Measurements from ENCODE around the gene HMCN2. TPM values are rescaled to one million over a fixed set of nuclear protein-coding genes. Genes with fewer than 3 reads are reported as not detected.
A peak's percentile ranks its signal among the peaks of the same experiment; 100 is the strongest.

The HMCN2 gene
- total RNA-seq, 1 experiment from 2014 or later = 5.6 TPM

- no peak for TF ChIP-seq NFYB (CRISPR knock-in tag; conservative IDR thresholded peaks at IDR 0.05; ENCODE audit: low read depth)
These were observed 47.7 kb upstream of the HMCN2 start (continued) for GRCh38 chr9:130217838-130218237.

- TF ChIP-seq HMGA2 (CRISPR knock-in tag; IDR thresholded peaks at IDR 0.05) = no peak
- TF ChIP-seq FOXP4 (CRISPR knock-in tag; IDR thresholded peaks at IDR 0.05) = no peak
- no peak for TF ChIP-seq SP1 (CRISPR knock-in tag; conservative IDR thresholded peaks at IDR 0.05)
- no peak for TF ChIP-seq ZSCAN18 (CRISPR knock-in tag; IDR thresholded peaks at IDR 0.05)
- no peak for TF ChIP-seq OVOL2 (CRISPR knock-in tag; IDR thresholded peaks at IDR 0.05; ENCODE audit: borderline replicate concordance)
- no peak for TF ChIP-seq NFYB (CRISPR knock-in tag; conservative IDR thresholded peaks at IDR 0.05; ENCODE audit: low read depth)
- TF ChIP-seq ZNF512 (CRISPR knock-in tag; IDR thresholded peaks at IDR 0.05; ENCODE audit: borderline replicate concordance) = no peak
- TF ChIP-seq MYBL2 (CRISPR knock-in tag; IDR thresholded peaks at IDR 0.05) = no peak
- ATAC-seq = no peak
These were observed 45.9 kb upstream of the HMCN2 start for GRCh38 chr9:130219661-130220096.

GRCh38 chr9:130220352-130220751 lies 45.2 kb upstream of the HMCN2 start:
- CTCF ChIA-PET = interaction anchor here (0.5 to 3.6 kb wide), 12 partner anchors 10 to 374 kb away, joined by 3 to 17 read pairs (median 3); no protein-coding TSS in a partner anchor
- H3K27ac Mint-ChIP-seq = peak overlapping the region; percentile 25; the same call in 1 of the 2 replicates
- POLR2A ChIA-PET = interaction anchor here (0.6 to 0.9 kb wide), 2 partner anchors 46 to 47 kb away, joined by 3 read pairs; no protein-coding TSS in a partner anchor
- no peak overlapping the region for H3K4me3 Mint-ChIP-seq
- no peaks in the 10 kb centered on the region for H3K9me3 Mint-ChIP-seq
- TF ChIP-seq E2F4 (CRISPR knock-in tag; IDR thresholded peaks at IDR 0.05; ENCODE audit: borderline replicate concordance, low read depth) (no peak), CREM (CRISPR knock-in tag; IDR thresholded peaks at IDR 0.05) (no peak), CTCF (IDR thresholded peaks at IDR 0.05) (no peak), ESRRA (CRISPR knock-in tag; IDR thresholded peaks at IDR 0.05; ENCODE audit: borderline replicate concordance) (no peak)
- peaks cover 2% of the 10 kb centered on the region; the same call in 1 of the 2 replicates for H3K4me1 Mint-ChIP-seq
- H3K27me3 Mint-ChIP-seq (ENCODE audit: low read depth) = no peaks in the 10 kb centered on the region
- ATAC-seq = peak; percentile 68
- DNase-seq (ENCODE audit: low spot score) = no peak
- peaks cover 10% of the 10 kb centered on the region for H3K36me3 Mint-ChIP-seq

More at GRCh38 chr9:130219661-130220096, 45.9 kb upstream of the HMCN2 start:
- H3K9me3 Mint-ChIP-seq = no peaks in the 10 kb centered on the region
- no peak overlapping the region; the same call in 1 of the 2 replicates for H3K27ac Mint-ChIP-seq
- H3K27me3 Mint-ChIP-seq (ENCODE audit: low read depth) = no peaks in the 10 kb centered on the region
- no peak overlapping the region for H3K4me3 Mint-ChIP-seq
- DNase-seq (ENCODE audit: low spot score) = no peak
- CTCF ChIA-PET = interaction anchor here (0.6 to 3.6 kb wide), 11 partner anchors 10 to 117 kb away, joined by 3 to 17 read pairs (median 3); no protein-coding TSS in a partner anchor
- H3K36me3 Mint-ChIP-seq = peaks cover 7% of the 10 kb centered on the region
- peaks cover 9% of the 10 kb centered on the region for H3K4me1 Mint-ChIP-seq
- POLR2A ChIA-PET = interaction anchor here (0.9 kb wide), 1 partner anchor 45 kb away, joined by 3 read pairs; no protein-coding TSS in a partner anchor

All from WTC11 (cell line).